Right lobe of liver (tissue), 4 donors: ENCODE data around the gene WDR20.
"Not testable (repeated sequence)": the region's sequence is repeated elsewhere in the genome, so short reads cannot be mapped to it uniquely, and the experiment has no call there.

ENCODE experiments used
- POLR2A ChIP-seq: fragments of 450-650 bp; IDR thresholded peaks from one replicate; pipeline ENCODE4 v1.6.1; 2017; ENCODE audit warnings: antibody characterized with exemption, mild to moderate bottlenecking
- TF ChIP-seq, protein P1 (sequence below), 4 donors: fragments of 200-600 bp in 3 of 4; fragments of 450-650 bp in 1 of 4; IDR thresholded peaks; one replicate each; pipeline versions ENCODE4 v1.5.1 to v1.8.0; 2016 to 2022; ENCODE audit warnings: antibody characterized with exemption in 4 of 4, mild to moderate bottlenecking in 2 of 4
- donor health status: DM: no; HTN: no; CAD: no.
- donor health status: DM: no; HTN: no; CAD: no.
- donor health status: DM: no; HTN: yes; CAD: no.

DNA sequence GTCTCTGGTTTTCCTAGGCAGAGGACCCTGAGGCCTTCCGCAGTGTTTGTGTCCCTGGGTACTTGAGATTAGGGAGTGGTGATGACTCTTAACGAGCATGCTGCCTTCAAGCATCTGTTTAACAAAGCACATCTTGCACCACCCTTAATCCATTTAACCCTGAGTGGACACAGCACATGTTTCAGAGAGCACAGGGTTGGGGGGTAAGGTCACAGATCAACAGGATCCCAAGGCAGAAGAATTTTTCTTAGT, 32.2 kb downstream of the WDR20 start:
- TF ChIP-seq POLR2A = not testable (repeated sequence)
- TF ChIP-seq, protein P1, sequence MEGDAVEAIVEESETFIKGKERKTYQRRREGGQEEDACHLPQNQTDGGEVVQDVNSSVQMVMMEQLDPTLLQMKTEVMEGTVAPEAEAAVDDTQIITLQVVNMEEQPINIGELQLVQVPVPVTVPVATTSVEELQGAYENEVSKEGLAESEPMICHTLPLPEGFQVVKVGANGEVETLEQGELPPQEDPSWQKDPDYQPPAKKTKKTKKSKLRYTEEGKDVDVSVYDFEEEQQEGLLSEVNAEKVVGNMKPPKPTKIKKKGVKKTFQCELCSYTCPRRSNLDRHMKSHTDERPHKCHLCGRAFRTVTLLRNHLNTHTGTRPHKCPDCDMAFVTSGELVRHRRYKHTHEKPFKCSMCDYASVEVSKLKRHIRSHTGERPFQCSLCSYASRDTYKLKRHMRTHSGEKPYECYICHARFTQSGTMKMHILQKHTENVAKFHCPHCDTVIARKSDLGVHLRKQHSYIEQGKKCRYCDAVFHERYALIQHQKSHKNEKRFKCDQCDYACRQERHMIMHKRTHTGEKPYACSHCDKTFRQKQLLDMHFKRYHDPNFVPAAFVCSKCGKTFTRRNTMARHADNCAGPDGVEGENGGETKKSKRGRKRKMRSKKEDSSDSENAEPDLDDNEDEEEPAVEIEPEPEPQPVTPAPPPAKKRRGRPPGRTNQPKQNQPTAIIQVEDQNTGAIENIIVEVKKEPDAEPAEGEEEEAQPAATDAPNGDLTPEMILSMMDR (IDR thresholded peaks at IDR 0.05) = not testable (repeated sequence)
